ENCODE measurements around the gene BABAM1. TPM values are rescaled to one million over a fixed set of nuclear protein-coding genes. Genes with fewer than 3 reads are reported as not detected.

The BABAM1 gene
- total RNA-seq, 2 experiments from 2014 or later: 111 to 113 TPM

DNA sequence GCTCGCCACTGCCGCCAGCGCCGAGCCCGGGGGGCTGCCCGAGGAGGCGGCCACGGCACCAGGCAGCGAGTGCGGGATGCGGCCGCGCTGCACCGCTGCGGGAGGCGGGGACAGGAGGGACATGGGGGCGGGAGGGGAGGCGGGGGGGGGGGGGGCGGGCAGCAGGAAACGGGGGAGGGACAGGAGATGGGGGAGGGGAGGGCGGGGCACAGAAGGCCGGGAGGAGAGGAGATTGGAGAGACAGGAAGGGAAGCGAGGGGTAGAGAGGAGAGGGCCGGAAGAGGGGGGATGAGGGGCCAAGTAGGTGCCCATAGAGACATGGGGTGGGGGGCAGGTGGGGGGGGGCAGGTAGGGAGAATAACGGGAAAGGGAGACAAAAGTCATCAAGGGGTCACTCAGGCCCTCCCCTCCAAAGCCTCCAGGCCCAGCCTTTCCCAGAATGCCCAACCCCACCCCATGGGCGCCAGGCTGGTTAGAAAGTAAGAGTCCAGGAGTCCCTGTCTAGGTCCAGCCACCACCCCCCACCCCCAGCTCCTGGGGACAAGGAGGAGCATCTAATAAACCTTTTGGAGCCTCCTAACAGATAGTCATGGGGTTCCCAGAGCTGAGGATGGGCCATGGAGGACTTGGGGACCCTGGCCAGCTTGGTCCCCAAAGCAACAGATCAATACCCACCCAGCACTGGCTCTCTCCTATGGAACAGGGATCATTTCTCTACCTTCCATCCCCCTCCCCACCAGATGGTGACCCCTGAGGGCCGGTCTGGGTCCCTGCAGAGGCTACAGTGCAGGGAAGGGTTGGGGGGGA is 31.1 kb upstream of the BABAM1 start:
- DNase-seq: no peak
- no peaks in the 10 kb centered on the region for H3K9me3 Mint-ChIP-seq
- H3K27me3 Mint-ChIP-seq: no peaks in the 10 kb centered on the region
- ChIA-PET CTCF (interaction anchor here (1.0 to 3.6 kb wide), 11 partner anchors 10 to 160 kb away, joined by 4 to 13 read pairs (median 5); partner anchors contain the start of genes ANKLE1, BABAM1, OCEL1 and USE1), POLR2A (interaction anchor here (1.0 to 1.1 kb wide), 2 partner anchors 10 to 52 kb away, joined by 3 read pairs; no protein-coding TSS in a partner anchor)
- H3K36me3 Mint-ChIP-seq (ENCODE audit: low read depth): peaks cover 3% of the 10 kb centered on the region
- peak overlapping the region; percentile 76 for H3K4me3 Mint-ChIP-seq
- no peak overlapping the region for H3K27ac Mint-ChIP-seq
- peaks cover 17% of the 10 kb centered on the region for H3K4me1 Mint-ChIP-seq

DNA sequence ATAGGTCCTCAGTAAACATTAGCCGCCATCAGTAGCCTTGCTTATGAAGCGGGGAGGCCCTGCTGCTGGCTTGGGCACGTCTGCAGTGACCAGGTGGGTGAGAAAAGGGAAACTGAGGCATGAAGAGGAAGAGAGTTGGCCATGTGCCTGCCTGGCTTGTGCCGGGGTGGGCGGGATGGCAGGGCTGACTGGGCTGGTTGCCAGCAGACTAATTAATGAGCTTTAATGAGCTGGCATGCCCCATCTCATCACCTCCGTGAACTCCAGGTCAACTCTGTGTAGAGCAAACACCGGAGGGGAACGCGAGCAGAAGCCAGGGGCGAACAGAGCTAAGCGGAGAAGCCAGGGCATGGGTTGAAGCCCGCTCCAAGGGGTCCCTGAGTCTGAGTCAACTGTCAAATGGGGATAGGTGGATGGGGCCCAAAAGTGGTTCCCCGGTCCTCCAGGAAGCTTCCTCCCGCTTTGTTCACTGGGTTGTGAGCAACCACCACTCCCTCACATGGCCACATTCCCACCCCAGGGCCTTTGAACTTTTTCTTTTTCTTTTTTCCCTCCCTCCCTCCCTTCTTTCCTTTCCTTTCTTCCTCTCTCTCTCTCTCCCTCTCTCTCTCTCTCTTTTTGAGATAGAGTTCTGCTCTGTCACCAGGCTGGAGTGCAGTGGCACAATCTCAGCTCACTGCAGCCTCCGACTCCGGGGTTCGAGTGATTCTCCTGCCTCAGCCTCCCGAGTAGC is 30.3 kb upstream of the BABAM1 start:
- Mint-ChIP-seq H3K4me1 (peaks cover 17% of the 10 kb centered on the region), H3K27me3 (no peaks in the 10 kb centered on the region), H3K36me3 (ENCODE audit: low read depth) (peaks cover under 1% of the 10 kb centered on the region), H3K4me3 (no peak overlapping the region), H3K27ac (no peak overlapping the region), H3K9me3 (no peaks in the 10 kb centered on the region)
- CTCF ChIA-PET: interaction anchor here (1.1 to 3.6 kb wide), 5 partner anchors 10 to 45 kb away, joined by 3 to 13 read pairs (median 4); partner anchors contain the start of genes ANKLE1, BABAM1 and OCEL1
- DNase-seq: no peak
- POLR2A ChIA-PET: no interaction called here

DNA sequence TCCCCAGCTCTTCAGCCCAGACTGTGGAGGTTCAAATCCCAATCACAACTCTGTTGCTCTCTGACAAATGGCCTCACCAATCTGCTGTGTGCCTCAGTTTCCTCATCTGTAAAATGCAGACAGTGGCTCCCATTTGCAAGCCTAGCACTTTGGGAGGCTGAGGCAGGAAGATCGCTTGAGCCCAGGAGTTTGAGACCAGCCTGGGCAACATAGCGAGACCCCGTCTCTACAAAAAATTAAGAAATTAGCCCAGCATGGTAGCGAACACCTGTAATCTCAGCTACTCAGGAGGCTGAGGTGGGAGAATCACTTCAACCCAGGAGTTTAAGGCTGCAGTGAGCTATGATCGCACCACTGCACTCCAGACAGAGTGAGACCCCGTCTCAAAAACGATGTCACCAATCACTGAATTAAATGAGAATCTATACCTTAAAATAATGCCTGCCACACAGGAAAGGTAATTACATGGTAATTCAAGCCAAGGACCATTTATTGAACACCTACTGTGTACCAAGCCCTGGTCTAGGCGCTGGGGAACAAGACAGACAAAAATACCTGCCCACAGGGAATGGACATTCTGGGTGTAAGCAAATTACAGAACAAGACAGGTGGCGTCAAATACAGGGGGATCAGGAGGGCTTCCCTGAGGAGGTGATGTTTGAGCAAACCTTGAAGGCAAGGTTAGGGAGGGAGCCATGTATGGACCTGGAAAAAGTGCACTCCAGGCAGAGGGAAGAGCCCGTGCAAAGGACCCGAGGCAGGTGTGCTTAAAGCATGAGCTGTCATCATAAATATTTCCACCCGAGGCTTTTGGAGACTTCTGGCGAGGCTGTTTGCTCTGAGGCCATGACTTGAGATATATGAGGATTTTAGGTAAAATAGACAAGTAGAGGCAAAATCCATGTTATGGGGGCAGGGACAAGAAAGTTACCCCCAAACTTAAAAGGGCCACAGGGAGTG is 29.2 kb upstream of the BABAM1 start:
- no peaks in the 10 kb centered on the region for H3K36me3 Mint-ChIP-seq (ENCODE audit: low read depth)
- no peak overlapping the region for H3K27ac Mint-ChIP-seq
- CTCF ChIA-PET: interaction anchor here (0.7 to 3.6 kb wide), 6 partner anchors 11 to 44 kb away, joined by 3 to 13 read pairs (median 4); partner anchors contain the start of genes ANKLE1, BABAM1 and OCEL1
- H3K27me3 Mint-ChIP-seq: peaks cover 2% of the 10 kb centered on the region
- no peak for DNase-seq
- no peaks in the 10 kb centered on the region for H3K9me3 Mint-ChIP-seq
- H3K4me3 Mint-ChIP-seq: no peak overlapping the region
- H3K4me1 Mint-ChIP-seq: peaks cover 17% of the 10 kb centered on the region
- POLR2A ChIA-PET: no interaction called here

GRCh38 chr19:17240062-17240752 is 27.0 kb upstream of the BABAM1 start:
- no peak overlapping the region for H3K4me3 Mint-ChIP-seq

GRCh38 chr19:17240826-17241399 is 26.3 kb upstream of the BABAM1 start:
- no peak for DNase-seq
- H3K4me3 Mint-ChIP-seq: no peak overlapping the region
- H3K36me3 Mint-ChIP-seq (ENCODE audit: low read depth): no peaks in the 10 kb centered on the region
- ChIA-PET POLR2A (no interaction called here), CTCF (interaction anchor here (0.8 to 3.3 kb wide), 5 partner anchors 10 to 189 kb away, joined by 3 to 17 read pairs (median 5); partner anchors contain the start of gene OCEL1)
- no peak overlapping the region for H3K27ac Mint-ChIP-seq
- no peaks in the 10 kb centered on the region for H3K9me3 Mint-ChIP-seq
- peaks cover 6% of the 10 kb centered on the region for H3K4me1 Mint-ChIP-seq
- H3K27me3 Mint-ChIP-seq: peaks cover 10% of the 10 kb centered on the region

More at GRCh38 chr19:17240062-17240752, 27.0 kb upstream of the BABAM1 start:
- H3K9me3 Mint-ChIP-seq: no peaks in the 10 kb centered on the region
- no peak for DNase-seq
- no peak overlapping the region for H3K27ac Mint-ChIP-seq
- H3K27me3 Mint-ChIP-seq: peaks cover 10% of the 10 kb centered on the region
- CTCF ChIA-PET: interaction anchor here (0.6 to 1.5 kb wide), 6 partner anchors 11 to 188 kb away, joined by 3 to 5 read pairs (median 3); no protein-coding TSS in a partner anchor
- H3K36me3 Mint-ChIP-seq (ENCODE audit: low read depth): no peaks in the 10 kb centered on the region
- H3K4me1 Mint-ChIP-seq: peaks cover 6% of the 10 kb centered on the region
- POLR2A ChIA-PET: no interaction called here

DNA sequence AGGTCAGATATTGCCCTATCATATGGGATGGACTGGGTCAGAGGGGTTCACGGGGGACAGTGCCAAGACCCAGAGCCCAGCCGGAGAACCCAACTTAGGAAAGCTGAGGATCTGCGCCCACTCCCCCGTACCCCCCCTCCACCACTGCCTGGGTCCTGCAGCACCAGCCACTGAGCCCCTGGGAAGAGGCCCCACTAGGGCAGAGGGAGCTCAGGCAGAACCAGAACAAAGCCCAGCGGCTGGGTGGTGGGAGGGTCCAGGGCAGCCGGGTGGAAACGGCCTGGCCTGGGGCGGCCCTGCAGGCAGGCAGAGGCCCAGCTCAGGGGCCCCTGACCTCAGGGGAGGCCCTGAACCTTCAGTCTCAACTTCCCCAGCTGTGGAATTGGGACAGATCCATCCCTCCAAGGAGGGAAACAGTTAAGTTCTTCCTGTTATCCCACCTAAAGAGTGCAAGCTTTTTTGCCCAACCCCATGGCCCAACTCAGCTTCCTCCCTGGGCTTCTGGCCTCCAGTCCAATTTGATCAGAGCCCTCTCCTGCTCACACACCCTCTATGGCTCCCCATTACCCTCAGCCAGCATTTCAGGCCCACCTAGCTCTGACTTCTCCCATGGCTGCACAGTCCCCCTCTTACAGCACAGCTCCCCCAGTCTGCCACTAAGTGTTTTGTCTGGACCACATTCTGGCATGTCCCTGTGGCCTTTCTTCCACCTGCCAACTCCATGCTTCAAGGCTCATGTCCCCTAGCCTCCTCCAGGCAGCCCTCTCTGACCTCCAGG is 24.6 kb upstream of the BABAM1 start:
- CTCF ChIA-PET: interaction anchor here (0.7 to 3.3 kb wide), 4 partner anchors 12 to 176 kb away, joined by 3 to 17 read pairs (median 4); partner anchors contain the start of gene BABAM1
- H3K36me3 Mint-ChIP-seq (ENCODE audit: low read depth): no peaks in the 10 kb centered on the region
- peaks cover 21% of the 10 kb centered on the region for H3K27me3 Mint-ChIP-seq
- DNase-seq: no peak
- H3K9me3 Mint-ChIP-seq: no peaks in the 10 kb centered on the region
- H3K4me3 Mint-ChIP-seq: no peak overlapping the region
- H3K4me1 Mint-ChIP-seq: peaks cover 7% of the 10 kb centered on the region
- POLR2A ChIA-PET: no interaction called here
- no peak overlapping the region for H3K27ac Mint-ChIP-seq

GRCh38 chr19:17243211-17243829 is 23.9 kb upstream of the BABAM1 start:
- Mint-ChIP-seq H3K27ac (no peak overlapping the region), H3K4me1 (peaks cover 7% of the 10 kb centered on the region), H3K9me3 (no peaks in the 10 kb centered on the region), H3K27me3 (peaks cover 21% of the 10 kb centered on the region), H3K4me3 (no peak overlapping the region), H3K36me3 (ENCODE audit: low read depth) (no peaks in the 10 kb centered on the region)
- no peak for DNase-seq
- POLR2A ChIA-PET: no interaction called here
- CTCF ChIA-PET: interaction anchor here (0.6 to 3.3 kb wide), 5 partner anchors 11 to 1475 kb away, joined by 3 to 17 read pairs (median 4); partner anchors contain the start of gene BABAM1

GRCh38 chr19:17243830-17244617 is 23.2 kb upstream of the BABAM1 start:
- ChIA-PET CTCF (interaction anchor here (0.6 to 3.3 kb wide), 3 partner anchors 15 to 1474 kb away, joined by 4 to 17 read pairs (median 7); partner anchors contain the start of gene BABAM1), POLR2A (no interaction called here)
- DNase-seq: no peak
- Mint-ChIP-seq H3K27ac (peak overlapping the region; percentile 25), H3K27me3 (peaks cover 21% of the 10 kb centered on the region), H3K9me3 (no peaks in the 10 kb centered on the region), H3K36me3 (ENCODE audit: low read depth) (no peaks in the 10 kb centered on the region), H3K4me1 (peaks cover 7% of the 10 kb centered on the region), H3K4me3 (peak overlapping the region; percentile 48)

DNA sequence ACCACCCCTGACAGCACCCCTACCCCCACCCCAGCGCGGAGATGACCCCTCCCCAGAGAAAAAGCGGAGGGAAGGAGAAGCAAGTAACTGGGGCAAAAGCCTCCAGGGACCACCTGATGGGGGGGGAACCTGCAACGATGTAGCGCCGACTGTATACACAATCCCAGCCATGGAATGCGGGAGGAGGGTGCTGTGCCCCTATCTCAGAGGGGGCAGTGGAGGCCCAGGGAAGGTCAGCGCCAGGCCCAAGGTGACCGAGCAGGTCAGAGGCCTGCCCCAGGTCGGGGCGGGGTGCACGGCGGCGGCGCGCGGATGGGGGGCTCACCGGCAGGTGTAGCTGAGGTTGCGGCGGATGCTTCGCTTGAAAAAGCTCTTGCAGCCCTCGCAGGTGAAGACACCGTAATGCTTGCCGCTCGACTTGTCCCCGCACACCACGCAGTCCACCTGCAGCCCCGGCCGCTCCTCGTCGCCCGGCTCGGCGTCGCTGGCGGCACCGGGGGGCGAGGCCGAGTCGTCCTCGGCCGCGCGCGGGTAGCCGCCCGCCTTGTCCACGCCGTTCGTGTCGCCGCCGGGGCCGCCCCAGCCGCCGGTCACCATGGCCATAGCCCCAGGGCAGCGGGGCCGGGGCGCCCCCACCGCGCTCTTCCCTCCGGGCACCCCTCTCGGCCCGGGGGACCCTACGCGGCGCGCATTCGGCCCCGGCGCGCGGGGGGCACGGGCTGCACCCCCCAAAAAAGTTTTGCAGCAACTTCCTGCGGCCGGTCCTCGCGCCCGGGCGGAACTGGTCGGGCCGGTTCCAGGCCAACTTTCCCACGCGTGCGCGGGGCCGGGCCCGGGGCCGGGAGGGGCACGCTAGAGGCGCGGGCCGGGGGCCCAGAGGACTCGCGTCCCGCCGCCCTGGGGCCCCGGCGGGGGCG is 22.4 kb upstream of the BABAM1 start:
- POLR2A ChIA-PET: no interaction called here

More for the DNA sequence above, 22.4 kb upstream of the BABAM1 start:
- Mint-ChIP-seq H3K27ac (peak overlapping the region; percentile 25), H3K9me3 (no peaks in the 10 kb centered on the region), H3K27me3 (peaks cover 21% of the 10 kb centered on the region), H3K4me1 (peaks cover 7% of the 10 kb centered on the region), H3K4me3 (peak overlapping the region; percentile 48), H3K36me3 (ENCODE audit: low read depth) (no peaks in the 10 kb centered on the region)
- DNase-seq: no peak
- CTCF ChIA-PET: interaction anchor here (3.3 kb wide), 1 partner anchor 14 kb away, joined by 17 read pairs; no protein-coding TSS in a partner anchor
